ENCODE data around the gene ZNF502.

The ZNF502 gene

GRCh38 chr3:44764248-44764647, 51.8 kb downstream of the ZNF502 start:
- no peak for DNase-seq

- no peak for DNase-seq
Observed at GRCh38 chr3:44771424-44772098, 59.1 kb downstream of the ZNF502 start.

GRCh38 chr3:44772099-44772442, 59.6 kb downstream of the ZNF502 start:
- no peak for DNase-seq

All from amygdala (tissue), 56 donors.